ENCODE measurements around the gene RDH14. TPM values are rescaled to one million over a fixed set of nuclear protein-coding genes. Genes with fewer than 3 reads are reported as not detected.
A peak's percentile ranks its signal among the peaks of the same experiment; 100 is the strongest.

The RDH14 gene
- total RNA-seq (2021) (20.6 to 22.4 TPM (median 20.9 TPM) in 3 replicates), Bru-seq, nascent RNA (percentile 97 among the genes with signal in this experiment)
- long read RNA-seq, experiment 1, transcript RDH14-201 (2 exons, 1,587 nt): major isoform, 106 of 111 reads
- long read RNA-seq, experiment 1, partial matches to known transcripts: 0 of 111 reads
- long read RNA-seq, experiment 1, other reads (novel, unspliced or antisense): 5 of 111 reads
- long read RNA-seq, experiment 2, transcript RDH14-201 (2 exons, 1,587 nt): major isoform, 30 of 49 reads
- long read RNA-seq, experiment 2, partial matches to known transcripts: 0 of 49 reads
- long read RNA-seq, experiment 2, other reads (novel, unspliced or antisense): 19 of 49 reads
- long read RNA-seq, experiment 3, partial matches to known transcripts: 3 of 6 reads
- long read RNA-seq, experiment 3, other reads (novel, unspliced or antisense): 0 of 6 reads

- no peaks in the 10 kb centered on the region; the same call in 1 of the 2 replicates for H3K27me3 Mint-ChIP-seq (ENCODE audit: low read depth)
- peaks cover 24% of the 10 kb centered on the region for H3K4me1 Mint-ChIP-seq
- no peak for TF ChIP-seq ZNF281 (CRISPR knock-in tag; IDR thresholded peaks at IDR 0.05)
- no peak for TF ChIP-seq JAZF1 (CRISPR knock-in tag; IDR thresholded peaks at IDR 0.05)
- TF ChIP-seq NFYB (CRISPR knock-in tag; conservative IDR thresholded peaks at IDR 0.05; ENCODE audit: low read depth): peak; percentile 73
- no peak; the same call in 1 of the 2 replicates for TF ChIP-seq PRDM15 (CRISPR knock-in tag; IDR thresholded peaks at IDR 0.05)
- no peak for TF ChIP-seq ATF2 (CRISPR knock-in tag; IDR thresholded peaks at IDR 0.05; ENCODE audit: borderline replicate concordance, low read depth)
- 0 out of 2 replicates have a peak, but pooled peaks have one; percentile 4 for TF ChIP-seq SMAD3 (CRISPR knock-in tag; IDR thresholded peaks at IDR 0.05; ENCODE audit: borderline replicate concordance)
- no peak for TF ChIP-seq RORB (CRISPR knock-in tag; IDR thresholded peaks at IDR 0.05)
- TF ChIP-seq MAX (CRISPR knock-in tag; IDR thresholded peaks at IDR 0.05): peak; percentile 86
- no peak for TF ChIP-seq ZNF671 (CRISPR knock-in tag; IDR thresholded peaks at IDR 0.05)
- peak; percentile 80; the same call in 1 of the 2 replicates for TF ChIP-seq FOXP4 (CRISPR knock-in tag; IDR thresholded peaks at IDR 0.05)
- TF ChIP-seq CDX4 (CRISPR knock-in tag; IDR thresholded peaks at IDR 0.05; ENCODE audit: borderline replicate concordance): no peak
- TF ChIP-seq OVOL2 (CRISPR knock-in tag; IDR thresholded peaks at IDR 0.05; ENCODE audit: borderline replicate concordance): no peak
- TF ChIP-seq E2F4 (CRISPR knock-in tag; IDR thresholded peaks at IDR 0.05; ENCODE audit: borderline replicate concordance, low read depth): no peak
- peak; percentile 53 for TF ChIP-seq ESRRA (CRISPR knock-in tag; IDR thresholded peaks at IDR 0.05; ENCODE audit: borderline replicate concordance)
- no peak for TF ChIP-seq JUN (CRISPR knock-in tag; IDR thresholded peaks at IDR 0.05)
- no peak for TF ChIP-seq ZNF425 (CRISPR knock-in tag; conservative IDR thresholded peaks at IDR 0.05)
- peak; percentile 92 for TF ChIP-seq E2F5 (CRISPR knock-in tag; IDR thresholded peaks at IDR 0.05)
These were observed at the start of gene RDH14 for GRCh38 chr2:18560031-18560796. TSS of gene RDH14 (minus strand) at chr2:18560653. CDS start at chr2:18560572, 81 bp downstream.

More at GRCh38 chr2:18560031-18560796, at the start of gene RDH14:
- ChIA-PET POLR2A (interaction anchor here (0.7 to 1.5 kb wide), 6 partner anchors 8 to 801 kb away, joined by 3 to 5 read pairs (median 3); no protein-coding TSS in a partner anchor), CTCF (interaction anchor here (0.7 to 3.3 kb wide), 5 partner anchors 10 to 798 kb away, joined by 3 to 22 read pairs (median 3); partner anchors contain the start of gene OSR1)
- peaks cover 6% of the 10 kb centered on the region for H3K36me3 Mint-ChIP-seq
- no peaks in the 10 kb centered on the region for H3K9me3 Mint-ChIP-seq
- H3K27ac Mint-ChIP-seq: peak within 1 kb of the TSS; percentile 94
- H3K4me3 Mint-ChIP-seq: peak within 1 kb of the TSS; percentile 92
- peak; percentile 97 for DNase-seq (ENCODE audit: low spot score)
- ATAC-seq: peak; percentile 95

Measured in WTC11 (cell line).